ENCODE data around the gene PXDC1. TPM values are rescaled to one million over a fixed set of nuclear protein-coding genes. Genes with fewer than 3 reads are reported as not detected.
"Not testable (repeated sequence)": the region's sequence is repeated elsewhere in the genome, so short reads cannot be mapped to it uniquely, and the experiment has no call there.

PXDC1 gene
- total RNA-seq, 4 donors from 2014 or later = 106 to 205 (median 122) TPM

DNA sequence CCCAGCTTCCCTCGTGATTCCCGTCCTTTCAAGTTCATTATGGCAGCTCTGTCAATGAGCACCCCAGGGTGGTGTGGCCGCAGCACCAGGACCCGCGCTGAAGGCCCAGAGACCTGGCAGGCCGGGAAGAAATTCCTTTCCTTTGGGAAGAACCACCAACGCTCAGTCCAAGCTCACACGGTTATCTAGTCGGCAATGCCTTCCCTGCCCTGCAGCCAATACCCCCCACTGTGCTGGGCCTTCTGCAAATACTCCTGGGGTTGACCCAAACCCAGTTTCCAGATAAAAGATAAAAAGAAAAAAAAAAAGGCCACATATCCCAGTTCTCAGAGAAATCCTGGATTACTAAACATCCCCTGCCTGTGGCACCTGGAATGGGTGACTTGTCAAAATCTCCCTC, 28.7 kb downstream of the PXDC1 start:
- TF ChIP-seq, protein P1, sequence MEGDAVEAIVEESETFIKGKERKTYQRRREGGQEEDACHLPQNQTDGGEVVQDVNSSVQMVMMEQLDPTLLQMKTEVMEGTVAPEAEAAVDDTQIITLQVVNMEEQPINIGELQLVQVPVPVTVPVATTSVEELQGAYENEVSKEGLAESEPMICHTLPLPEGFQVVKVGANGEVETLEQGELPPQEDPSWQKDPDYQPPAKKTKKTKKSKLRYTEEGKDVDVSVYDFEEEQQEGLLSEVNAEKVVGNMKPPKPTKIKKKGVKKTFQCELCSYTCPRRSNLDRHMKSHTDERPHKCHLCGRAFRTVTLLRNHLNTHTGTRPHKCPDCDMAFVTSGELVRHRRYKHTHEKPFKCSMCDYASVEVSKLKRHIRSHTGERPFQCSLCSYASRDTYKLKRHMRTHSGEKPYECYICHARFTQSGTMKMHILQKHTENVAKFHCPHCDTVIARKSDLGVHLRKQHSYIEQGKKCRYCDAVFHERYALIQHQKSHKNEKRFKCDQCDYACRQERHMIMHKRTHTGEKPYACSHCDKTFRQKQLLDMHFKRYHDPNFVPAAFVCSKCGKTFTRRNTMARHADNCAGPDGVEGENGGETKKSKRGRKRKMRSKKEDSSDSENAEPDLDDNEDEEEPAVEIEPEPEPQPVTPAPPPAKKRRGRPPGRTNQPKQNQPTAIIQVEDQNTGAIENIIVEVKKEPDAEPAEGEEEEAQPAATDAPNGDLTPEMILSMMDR (IDR thresholded peaks at IDR 0.05) = no peak
- no peak for DNase-seq (ENCODE audit: low spot score)
- no peak for ATAC-seq (ENCODE audit: low FRiP score)

DNA sequence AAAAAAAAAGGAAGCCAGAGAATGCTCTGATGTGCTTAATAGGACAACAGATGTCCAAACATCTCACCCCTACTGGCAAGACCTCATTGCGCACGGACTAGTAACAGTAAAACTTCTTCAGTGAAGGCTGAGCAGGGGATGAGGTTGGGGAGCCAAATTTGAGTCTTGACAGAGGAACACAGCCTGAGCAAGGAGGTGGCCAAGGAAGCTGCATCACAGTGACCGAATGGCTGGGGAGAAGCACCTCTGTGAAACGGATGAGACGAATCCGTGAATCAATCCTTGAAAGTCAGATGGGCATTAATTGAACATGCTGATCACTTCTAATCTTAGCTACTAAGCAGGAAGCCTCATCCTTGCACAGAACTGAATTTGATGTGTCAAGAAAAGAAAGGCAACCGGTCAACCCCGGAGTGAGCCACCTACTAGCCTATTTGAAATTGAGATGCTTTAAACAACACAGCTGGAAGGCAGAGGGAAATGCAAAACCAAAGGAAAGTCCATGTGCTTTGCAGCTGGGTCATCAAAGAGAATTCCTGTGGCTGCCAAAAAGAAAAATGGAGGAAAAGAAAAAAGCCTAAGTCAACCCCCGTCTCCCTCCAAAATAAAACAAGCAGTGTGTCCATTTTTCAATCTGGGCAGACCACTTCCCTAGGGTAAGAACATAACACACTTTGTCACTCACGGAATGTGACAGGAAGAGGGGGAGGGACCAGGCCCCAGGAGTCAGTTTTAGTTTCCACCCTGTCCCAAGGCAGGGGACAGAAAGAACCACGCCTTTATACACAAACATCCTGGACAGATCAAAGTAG, 29.5 kb downstream of the PXDC1 start:
- DNase-seq (ENCODE audit: low spot score) (no peak), ATAC-seq (ENCODE audit: low FRiP score) (no peak)
- TF ChIP-seq, protein P1 (IDR thresholded peaks at IDR 0.05) = no peak

DNA sequence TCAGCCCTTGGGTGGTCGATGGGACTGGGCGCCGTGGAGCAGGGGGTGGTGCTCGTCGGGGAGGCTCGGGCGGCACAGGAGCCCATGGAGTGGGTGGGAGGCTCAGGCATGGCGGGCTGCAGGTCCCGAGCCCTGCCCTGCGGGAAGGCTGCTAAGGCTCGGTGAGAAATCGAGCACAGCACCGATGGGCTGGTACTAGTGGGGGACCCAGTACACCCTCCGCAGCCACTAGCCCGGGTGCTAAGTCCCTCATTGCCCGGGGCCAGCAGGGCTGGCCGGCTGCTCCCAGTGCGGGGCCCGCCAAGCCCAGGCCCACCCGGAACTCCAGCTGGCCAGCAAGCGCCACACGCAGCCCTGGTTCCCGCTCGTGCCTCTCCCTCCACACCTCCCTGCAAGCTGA, 30.7 kb downstream of the PXDC1 start:
- not testable (repeated sequence) for ATAC-seq (ENCODE audit: low FRiP score); DNase-seq (ENCODE audit: low spot score)

DNA sequence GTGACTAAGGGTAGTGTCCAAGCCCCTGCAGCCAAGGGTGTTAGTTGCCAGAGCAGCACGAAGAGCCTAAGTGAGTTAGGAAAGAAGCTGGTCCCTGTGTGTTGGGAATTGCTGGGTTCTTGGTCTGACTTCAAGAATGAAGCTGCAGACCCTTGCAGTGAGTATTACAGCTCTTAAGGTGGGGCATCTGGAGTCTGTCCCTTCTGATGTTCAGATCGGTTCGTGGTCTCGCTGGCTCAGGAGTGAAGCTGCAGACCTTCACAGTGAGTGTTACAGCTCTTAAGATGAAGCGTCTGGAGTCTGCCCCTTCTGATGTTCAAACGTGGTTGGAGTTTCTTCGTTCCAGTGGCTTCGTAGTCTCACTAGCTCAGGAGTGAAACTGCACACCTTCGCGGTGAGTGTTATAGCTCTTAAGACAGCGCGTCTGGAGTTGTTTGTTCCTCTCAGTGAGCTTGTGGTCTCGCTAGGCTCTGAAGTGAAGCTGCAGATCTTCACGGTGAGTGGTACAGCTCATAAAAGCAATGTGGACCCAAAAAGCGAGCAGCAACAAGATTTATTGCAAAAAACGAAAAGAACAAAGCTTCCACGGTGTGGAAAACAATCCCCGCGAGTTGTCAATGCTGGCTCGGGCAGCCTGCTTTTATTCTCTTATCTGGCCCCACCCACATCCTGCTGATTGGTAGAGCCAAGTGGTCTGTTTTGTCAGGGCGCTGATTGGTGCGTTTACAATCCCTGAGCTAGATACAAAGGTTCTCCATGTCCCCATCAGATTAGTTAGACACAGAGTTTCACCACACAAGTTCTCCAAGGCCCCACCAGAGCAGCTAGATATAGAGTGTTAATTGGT, 31.8 kb downstream of the PXDC1 start:
- TF ChIP-seq, protein P1 (IDR thresholded peaks at IDR 0.05) = no peak
- no peak for DNase-seq (ENCODE audit: low spot score)
- ATAC-seq (ENCODE audit: low FRiP score) = no peak

DNA sequence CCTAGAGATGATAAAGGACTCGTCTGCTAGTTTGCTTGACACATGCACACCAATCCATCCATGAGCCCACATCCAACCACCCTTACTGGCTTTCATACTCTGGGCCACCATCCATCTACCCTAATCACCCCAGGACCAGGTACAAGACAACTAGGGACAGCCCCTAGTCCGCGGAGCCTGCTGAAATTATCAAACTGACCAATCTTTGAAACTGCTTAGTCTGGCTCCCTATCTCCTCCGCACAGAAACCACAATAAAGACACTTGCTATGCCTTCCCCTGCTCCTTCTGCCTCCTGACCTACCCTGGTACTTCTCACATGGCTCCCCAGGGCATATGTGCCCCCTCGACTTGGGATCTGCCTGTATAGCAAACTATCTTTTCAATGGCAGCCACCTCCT, 33.1 kb downstream of the PXDC1 start:
- ATAC-seq (ENCODE audit: low FRiP score) (no peak), DNase-seq (ENCODE audit: low spot score) (no peak)
- TF ChIP-seq, protein P1 (IDR thresholded peaks at IDR 0.05) = no peak

DNA sequence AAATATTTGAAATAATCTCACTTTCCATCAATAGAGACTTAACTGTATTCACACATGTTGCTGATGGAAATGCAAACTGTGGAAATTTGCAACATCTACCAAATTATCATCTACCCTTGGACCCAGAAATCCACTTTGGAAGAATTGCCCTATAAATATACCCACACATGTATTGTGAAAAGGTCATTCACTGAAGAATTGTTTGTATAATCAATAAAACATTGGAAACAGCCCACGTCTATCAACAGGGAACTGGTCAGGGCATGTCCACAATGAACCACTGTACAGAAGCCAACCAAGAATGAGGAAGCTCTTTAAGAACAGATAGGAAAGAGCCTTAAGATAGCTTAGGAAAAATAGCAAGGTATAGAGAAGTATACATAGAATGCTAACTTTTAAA, 36.2 kb downstream of the PXDC1 start:
- ATAC-seq (ENCODE audit: low FRiP score) = no peak
- no peak for DNase-seq (ENCODE audit: low spot score)
- TF ChIP-seq, protein P1 (IDR thresholded peaks at IDR 0.05) = no peak

DNA sequence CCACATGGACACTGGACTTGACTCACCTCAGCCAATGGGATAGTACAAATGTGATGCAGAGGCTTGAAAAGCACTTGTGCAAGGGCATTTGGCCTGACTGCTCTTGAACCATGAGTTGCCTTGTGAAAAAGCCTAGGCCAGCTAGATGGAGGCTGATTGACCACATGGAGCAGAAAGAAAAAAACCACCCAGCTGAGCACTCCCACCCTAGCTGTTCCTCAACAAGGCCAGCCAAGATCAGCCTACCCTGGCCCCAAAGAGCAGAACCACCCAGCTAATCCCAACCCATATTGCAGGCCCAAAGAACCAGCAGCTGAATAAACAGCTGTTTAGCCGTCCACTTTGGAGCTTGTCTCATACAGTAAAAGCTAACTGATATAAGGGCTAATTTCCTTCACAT, 36.7 kb downstream of the PXDC1 start:
- TF ChIP-seq, protein P1 (IDR thresholded peaks at IDR 0.05) = no peak
- ATAC-seq (ENCODE audit: low FRiP score) (no peak), DNase-seq (ENCODE audit: low spot score) (no peak)

Measured in omental fat pad (tissue), 4 donors.